ENCODE data around the gene NAA10.

NAA10 gene

GRCh38 chrX:153966283-153966688 is 31.4 kb upstream of the NAA10 start:
- no peak for TF ChIP-seq TAF1 (IDR thresholded peaks at IDR 0.05; ENCODE audit: borderline replicate concordance, insufficient read depth, low read length)
- no peak for TF ChIP-seq REST (IDR thresholded peaks at IDR 0.05; ENCODE audit: insufficient read depth in 1 of 2, low read depth in 2 of 2, low read length in 2 of 2)
- TF ChIP-seq POLR2AphosphoS5 (IDR thresholded peaks at IDR 0.05; ENCODE audit: low read depth, low read length) = no peak
- no peak for TF ChIP-seq SIN3A (IDR thresholded peaks at IDR 0.05; ENCODE audit: borderline replicate concordance, insufficient read depth, low read length)
- no peak for TF ChIP-seq FOXP2 (optimal IDR thresholded peaks at IDR 0.05; ENCODE audit: borderline replicate concordance, extremely low read depth, extremely low read length, insufficient read depth)

- TF ChIP-seq FOXP2 (optimal IDR thresholded peaks at IDR 0.05; ENCODE audit: borderline replicate concordance, extremely low read depth, extremely low read length, insufficient read depth) = no peak
- TF ChIP-seq POLR2AphosphoS5 (IDR thresholded peaks at IDR 0.05; ENCODE audit: low read depth, low read length) = no peak
- no peak for TF ChIP-seq TAF1 (IDR thresholded peaks at IDR 0.05; ENCODE audit: borderline replicate concordance, insufficient read depth, low read length)
- TF ChIP-seq SIN3A (IDR thresholded peaks at IDR 0.05; ENCODE audit: borderline replicate concordance, insufficient read depth, low read length) = no peak
- no peak for TF ChIP-seq REST (IDR thresholded peaks at IDR 0.05; ENCODE audit: insufficient read depth in 1 of 2, low read depth in 2 of 2, low read length in 2 of 2)
These were observed 30.6 kb upstream of the NAA10 start for GRCh38 chrX:153965406-153965805.

- TF ChIP-seq TAF1 (IDR thresholded peaks at IDR 0.05; ENCODE audit: borderline replicate concordance, insufficient read depth, low read length) = no peak
- TF ChIP-seq REST (IDR thresholded peaks at IDR 0.05; ENCODE audit: insufficient read depth in 1 of 2, low read depth in 2 of 2, low read length in 2 of 2) = no peak
- no peak for TF ChIP-seq SIN3A (IDR thresholded peaks at IDR 0.05; ENCODE audit: borderline replicate concordance, insufficient read depth, low read length)
- TF ChIP-seq POLR2AphosphoS5 (IDR thresholded peaks at IDR 0.05; ENCODE audit: low read depth, low read length) = no peak
- TF ChIP-seq FOXP2 (optimal IDR thresholded peaks at IDR 0.05; ENCODE audit: borderline replicate concordance, extremely low read depth, extremely low read length, insufficient read depth) = no peak
These were observed 29.3 kb upstream of the NAA10 start for GRCh38 chrX:153964105-153964504.

- TF ChIP-seq REST (IDR thresholded peaks at IDR 0.05; ENCODE audit: insufficient read depth in 1 of 2, low read depth in 2 of 2, low read length in 2 of 2) (no peak), SIN3A (IDR thresholded peaks at IDR 0.05; ENCODE audit: borderline replicate concordance, insufficient read depth, low read length) (no peak), POLR2AphosphoS5 (IDR thresholded peaks at IDR 0.05; ENCODE audit: low read depth, low read length) (no peak), FOXP2 (optimal IDR thresholded peaks at IDR 0.05; ENCODE audit: borderline replicate concordance, extremely low read depth, extremely low read length, insufficient read depth) (no peak), TAF1 (IDR thresholded peaks at IDR 0.05; ENCODE audit: borderline replicate concordance, insufficient read depth, low read length) (no peak)
These were observed 28.7 kb upstream of the NAA10 start for GRCh38 chrX:153963546-153963945.

- TF ChIP-seq SIN3A (IDR thresholded peaks at IDR 0.05; ENCODE audit: borderline replicate concordance, insufficient read depth, low read length) (no peak), POLR2AphosphoS5 (IDR thresholded peaks at IDR 0.05; ENCODE audit: low read depth, low read length) (no peak), TAF1 (IDR thresholded peaks at IDR 0.05; ENCODE audit: borderline replicate concordance, insufficient read depth, low read length) (no peak), FOXP2 (optimal IDR thresholded peaks at IDR 0.05; ENCODE audit: borderline replicate concordance, extremely low read depth, extremely low read length, insufficient read depth) (no peak), REST (IDR thresholded peaks at IDR 0.05; ENCODE audit: insufficient read depth in 1 of 2, low read depth in 2 of 2, low read length in 2 of 2) (no peak)
These were observed 26.5 kb upstream of the NAA10 start for GRCh38 chrX:153961292-153961691.

All from PFSK-1 (cell line).